Adipocyte (in vitro differentiated cells): ENCODE data around the gene SCN1B.
"Not testable (repeated sequence)": the region's sequence is repeated elsewhere in the genome, so short reads cannot be mapped to it uniquely, and the experiment has no call there.

Source experiments
- DNase-seq: peaks from one replicate; pipeline ENCODE4 v3.0.0-alpha.2; 2015; ENCODE audit warnings: low read depth
- H3K27me3 ChIP-seq: replicated peaks from 2 replicates; pipeline ENCODE4 v1.7.0; 2013; ENCODE audit warnings: mild to moderate bottlenecking, low read length, moderate library complexity; ENCODE audit not compliant: control insufficient read depth, insufficient read depth
- H3K36me3 ChIP-seq: 2 replicates; pipeline ENCODE4 v1.7.0; 2013; ENCODE audit warnings: low read length, mild to moderate bottlenecking, moderate library complexity; ENCODE audit not compliant: control insufficient read depth, insufficient read depth, severe bottlenecking
- H3K4me1 ChIP-seq: 2 replicates; pipeline ENCODE4 v1.7.0; 2013; ENCODE audit warnings: mild to moderate bottlenecking, low read length, moderate library complexity; ENCODE audit not compliant: control insufficient read depth, insufficient read depth
- H3K4me3 ChIP-seq: 2 replicates; pipeline ENCODE4 v1.7.0; 2013; ENCODE audit warnings: mild to moderate bottlenecking, low read length, moderate library complexity
- H3K9ac ChIP-seq: 2 replicates; pipeline ENCODE4 v1.7.0; 2013; ENCODE audit warnings: mild to moderate bottlenecking, low read length, moderate library complexity
- H3K9me3 ChIP-seq: 2 replicates; pipeline ENCODE4 v1.7.0; 2013; ENCODE audit warnings: mild to moderate bottlenecking, low read length, moderate library complexity; ENCODE audit not compliant: control insufficient read depth

SCN1B gene

DNA sequence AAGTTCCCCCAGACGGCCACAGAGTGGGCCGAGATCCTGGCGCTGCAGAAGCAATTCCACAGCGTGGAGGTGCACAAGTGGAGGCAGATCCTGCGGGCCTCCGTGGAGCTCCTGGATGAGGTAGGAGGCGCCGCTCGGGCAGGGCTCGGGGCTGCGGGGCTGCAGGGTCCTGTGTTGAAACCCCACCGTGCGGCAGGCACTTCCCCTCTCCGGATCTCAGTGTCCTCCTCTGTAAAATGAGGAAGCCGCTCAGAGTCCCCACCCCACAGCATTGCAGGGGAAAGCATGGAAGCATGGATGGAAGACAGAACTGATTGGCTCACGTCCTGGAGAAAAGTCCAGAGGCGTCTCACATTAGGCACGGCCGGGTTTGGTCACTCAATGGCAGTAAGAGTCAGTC lies 6.8 kb upstream of the SCN1B start:
- Histone ChIP-seq H3K9me3 (no peaks in the 10 kb centered on the region), H3K36me3 (peaks cover 82% of the 10 kb centered on the region), H3K9ac (no peak overlapping the region), H3K27me3 (no peaks in the 10 kb centered on the region), H3K4me3 (no peak overlapping the region), H3K4me1 (no peaks in the 10 kb centered on the region)
- DNase-seq, result no peak

- Histone ChIP-seq H3K27me3 (no peaks in the 10 kb centered on the region), H3K9me3 (no peaks in the 10 kb centered on the region), H3K4me3 (no peak overlapping the region), H3K9ac (no peak overlapping the region), H3K36me3 (peaks cover 77% of the 10 kb centered on the region), H3K4me1 (no peaks in the 10 kb centered on the region)
- no peak for DNase-seq
These were observed 6.2 kb upstream of the SCN1B start for GRCh38 chr19:35024095-35024494.

DNA sequence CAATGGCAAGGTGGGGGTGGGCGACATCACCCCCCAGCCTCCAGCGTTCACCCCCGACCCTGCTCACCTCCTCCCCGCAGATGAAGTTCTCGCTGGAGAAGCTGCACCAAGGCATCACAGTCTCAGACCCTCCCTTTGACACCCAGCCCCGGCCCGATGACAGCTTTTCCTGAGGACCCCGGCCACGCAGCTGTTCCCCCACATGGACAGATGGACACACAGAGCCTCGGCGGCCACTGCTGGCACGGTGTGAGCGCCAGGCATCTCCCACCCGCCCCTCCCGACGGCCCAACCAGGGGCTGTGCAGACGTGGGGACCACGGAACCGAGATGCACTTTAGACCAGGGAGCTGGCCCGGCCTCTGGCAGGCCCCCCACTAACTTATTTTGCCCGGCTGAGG lies 4.3 kb upstream of the SCN1B start:
- Histone ChIP-seq H3K36me3 (peaks cover 58% of the 10 kb centered on the region), H3K27me3 (no peaks in the 10 kb centered on the region), H3K4me3 (no peak overlapping the region), H3K9me3 (no peaks in the 10 kb centered on the region), H3K4me1 (no peaks in the 10 kb centered on the region), H3K9ac (no peak overlapping the region)
- no peak for DNase-seq

GRCh38 chr19:35026418-35026817 lies 3.9 kb upstream of the SCN1B start:
- Histone ChIP-seq H3K27me3 (no peaks in the 10 kb centered on the region), H3K9me3 (no peaks in the 10 kb centered on the region), H3K9ac (no peak overlapping the region), H3K4me3 (no peak overlapping the region), H3K36me3 (peaks cover 54% of the 10 kb centered on the region), H3K4me1 (no peaks in the 10 kb centered on the region)
- DNase-seq, result no peak

- Histone ChIP-seq H3K27me3 (peaks cover under 1% of the 10 kb centered on the region), H3K9ac (no peak overlapping the region), H3K4me3 (no peak overlapping the region), H3K4me1 (no peaks in the 10 kb centered on the region), H3K9me3 (no peaks in the 10 kb centered on the region), H3K36me3 (peaks cover 48% of the 10 kb centered on the region)
- DNase-seq, result no peak
These were observed 3.3 kb upstream of the SCN1B start for GRCh38 chr19:35027009-35027408.

DNA sequence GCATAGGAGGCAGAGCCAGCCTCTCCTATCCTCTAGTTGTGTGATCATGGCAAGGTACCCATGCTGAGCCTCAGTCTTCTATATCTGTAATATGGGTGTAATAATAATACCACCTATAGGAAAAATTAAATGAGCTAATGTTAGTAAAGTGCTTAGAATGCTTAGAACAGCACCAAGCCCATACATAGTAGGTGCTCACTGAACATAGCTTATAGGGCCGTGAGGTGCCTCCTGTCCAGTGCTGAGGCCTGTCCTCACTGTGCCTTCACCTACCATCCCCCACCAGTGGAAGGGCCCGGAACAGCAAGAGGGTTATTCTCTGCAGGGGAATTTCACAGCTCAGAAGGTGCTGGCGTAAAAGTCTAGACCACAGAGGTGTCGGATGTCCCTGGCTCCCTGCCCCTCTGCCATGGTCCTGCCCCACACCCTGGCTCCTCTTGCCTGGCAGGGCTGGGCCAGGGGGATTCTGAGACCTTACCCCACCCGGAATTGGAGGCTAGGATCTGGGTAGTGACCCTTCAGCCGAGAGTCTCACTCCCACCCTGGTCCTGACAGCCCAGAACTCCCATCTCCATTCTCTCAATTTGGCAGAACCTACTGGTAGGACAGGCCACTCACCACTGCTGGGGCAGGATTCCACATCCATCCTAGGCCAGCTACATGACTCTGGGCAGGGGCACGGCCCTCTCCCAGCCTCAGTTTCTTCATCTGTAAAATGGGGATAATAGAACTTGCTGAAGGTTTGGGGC lies 2.2 kb upstream of the SCN1B start:
- no peak for DNase-seq
- Histone ChIP-seq H3K9me3 (no peaks in the 10 kb centered on the region), H3K27me3 (peaks cover 7% of the 10 kb centered on the region), H3K9ac (no peak overlapping the region), H3K36me3 (peaks cover 45% of the 10 kb centered on the region), H3K4me1 (no peaks in the 10 kb centered on the region), H3K4me3 (no peak overlapping the region)

GRCh38 chr19:35028600-35028885 lies 1.7 kb upstream of the SCN1B start:
- not testable (repeated sequence) for DNase-seq, H3K9ac ChIP-seq, H3K27me3 ChIP-seq, H3K4me3 ChIP-seq, H3K9me3 ChIP-seq, H3K4me1 ChIP-seq
- H3K36me3 ChIP-seq, result peaks cover 40% of the 10 kb centered on the region

GRCh38 chr19:35029275-35029736 lies 964 bp upstream of the SCN1B start:
- peaks cover 32% of the 10 kb centered on the region for H3K36me3 ChIP-seq
- not testable (repeated sequence) for DNase-seq, H3K9ac ChIP-seq, H3K4me3 ChIP-seq, H3K9me3 ChIP-seq, H3K27me3 ChIP-seq, H3K4me1 ChIP-seq

- no peak overlapping the region for H3K9ac ChIP-seq
These were observed 473 bp upstream of the SCN1B start for GRCh38 chr19:35029737-35030256.

GRCh38 chr19:35031072-35031881 lies 1.0 kb downstream of the SCN1B start:
- H3K4me3 ChIP-seq, result peak overlapping the region; percentile 72
- DNase-seq, result peak; percentile 76
- no peaks in the 10 kb centered on the region for H3K9me3 ChIP-seq
- peak overlapping the region; percentile 21 for H3K9ac ChIP-seq
- peaks cover 7% of the 10 kb centered on the region for H3K27me3 ChIP-seq
- no peaks in the 10 kb centered on the region for H3K4me1 ChIP-seq
- H3K36me3 ChIP-seq, result peaks cover 18% of the 10 kb centered on the region

More at GRCh38 chr19:35029737-35030256, 473 bp upstream of the SCN1B start:
- no peak for DNase-seq
- H3K36me3 ChIP-seq, result peaks cover 30% of the 10 kb centered on the region
- H3K27me3 ChIP-seq, result peaks cover 7% of the 10 kb centered on the region
- no peaks in the 10 kb centered on the region for H3K4me1 ChIP-seq
- peak overlapping the region; percentile 54 for H3K4me3 ChIP-seq
- no peaks in the 10 kb centered on the region for H3K9me3 ChIP-seq

GRCh38 chr19:35032356-35032865 lies 2.1 kb downstream of the SCN1B start:
- H3K36me3 ChIP-seq, result peaks cover 7% of the 10 kb centered on the region
- DNase-seq, result no peak
- no peak overlapping the region for H3K4me3 ChIP-seq
- peaks cover 7% of the 10 kb centered on the region for H3K27me3 ChIP-seq
- H3K9me3 ChIP-seq, result no peaks in the 10 kb centered on the region
- H3K9ac ChIP-seq, result no peak overlapping the region
- no peaks in the 10 kb centered on the region for H3K4me1 ChIP-seq
